ENCODE results near the gene NAA35.

GRCh38 chr9:86039991-86040860 is 99.3 kb downstream of the NAA35 start:
- no peak for TF ChIP-seq POLR2A (IDR thresholded peaks at IDR 0.05)
- no peak for TF ChIP-seq CTCF (IDR thresholded peaks at IDR 0.05)

All from testis (tissue), 2 donors.